Stimulated activated CD8-positive, alpha-beta memory T cell treated with anti-CD3 and anti-CD28 coated beads, Interleukin-2, amount 100 ng/mL, for 48 hours (primary cell): ENCODE results near the gene SNX7.
A peak's percentile ranks its signal among the peaks of the same experiment; 100 is the strongest.

Experiments used
- DNase-seq, 2 donors: peaks; one replicate each; pipeline ENCODE4 v3.0.0-alpha.2; 2020; ENCODE audit warnings: low read depth in 2 of 2

Gene SNX7

GRCh38 chr1:98766255-98766654, 104.7 kb downstream of the SNX7 start:
- no peak for DNase-seq

- DNase-seq = no peak
Measured at GRCh38 chr1:98769162-98769561, 107.6 kb downstream of the SNX7 start.

GRCh38 chr1:98781906-98782305, 120.4 kb downstream of the SNX7 start:
- no peak for DNase-seq

- no peak for DNase-seq
Measured at GRCh38 chr1:98783821-98784220, 122.3 kb downstream of the SNX7 start.

- no peak for DNase-seq
Measured at GRCh38 chr1:98791498-98791897, 130.0 kb downstream of the SNX7 start.

GRCh38 chr1:98792123-98792522, 130.6 kb downstream of the SNX7 start:
- no peak for DNase-seq

- DNase-seq = no peak
Measured at GRCh38 chr1:98793136-98793535, 131.6 kb downstream of the SNX7 start.

GRCh38 chr1:98794196-98794886, 132.8 kb downstream of the SNX7 start:
- DNase-seq = peak in 1 of 2 donors; percentile 3

- no peak for DNase-seq
Measured at GRCh38 chr1:98796049-98796448, 134.5 kb downstream of the SNX7 start.

GRCh38 chr1:98797506-98797905, 136.0 kb downstream of the SNX7 start:
- DNase-seq = no peak
